ENCODE results near the gene CLIC4.
"Not testable (repeated sequence)": the region's sequence is repeated elsewhere in the genome, so short reads cannot be mapped to it uniquely, and the experiment has no call there.

Gene CLIC4

GRCh38 chr1:24748191-24749121 is 3.2 kb downstream of the CLIC4 start:
- DNase-seq = no peak

- no peak for DNase-seq
These were observed 4.0 kb downstream of the CLIC4 start for GRCh38 chr1:24749252-24749651.

- no peak for DNase-seq
These were observed 4.6 kb downstream of the CLIC4 start for GRCh38 chr1:24749886-24750285.

- DNase-seq = no peak
These were observed 6.6 kb downstream of the CLIC4 start for GRCh38 chr1:24751833-24752232.

GRCh38 chr1:24752305-24752704 is 7.1 kb downstream of the CLIC4 start:
- DNase-seq = no peak

GRCh38 chr1:24754229-24754628 is 9.0 kb downstream of the CLIC4 start:
- DNase-seq = no peak

- DNase-seq = not testable (repeated sequence)
These were observed 10.1 kb downstream of the CLIC4 start for GRCh38 chr1:24755323-24755722.

GRCh38 chr1:24756395-24756794 is 11.1 kb downstream of the CLIC4 start:
- no peak for DNase-seq

GRCh38 chr1:24759492-24759891 is 14.2 kb downstream of the CLIC4 start:
- no peak for DNase-seq

- no peak for DNase-seq
These were observed 16.3 kb downstream of the CLIC4 start for GRCh38 chr1:24761582-24761981.

- no peak for DNase-seq
These were observed 17.0 kb downstream of the CLIC4 start for GRCh38 chr1:24762133-24762676.

- peak; percentile 60 for DNase-seq
These were observed 18.4 kb downstream of the CLIC4 start for GRCh38 chr1:24763671-24764070.

- no peak for DNase-seq
These were observed 19.2 kb downstream of the CLIC4 start for GRCh38 chr1:24764439-24764838.

GRCh38 chr1:24764848-24765247 is 19.6 kb downstream of the CLIC4 start:
- DNase-seq = peak; percentile 47

GRCh38 chr1:24765308-24765988 is 20.2 kb downstream of the CLIC4 start:
- peak; percentile 49 for DNase-seq

GRCh38 chr1:24767351-24767750 is 22.1 kb downstream of the CLIC4 start:
- no peak for DNase-seq

- DNase-seq = no peak
These were observed 23.8 kb downstream of the CLIC4 start for GRCh38 chr1:24768873-24769605.

GRCh38 chr1:24769656-24770651 is 24.7 kb downstream of the CLIC4 start:
- no peak for DNase-seq

- no peak for DNase-seq
These were observed 25.6 kb downstream of the CLIC4 start for GRCh38 chr1:24770881-24771280.

GRCh38 chr1:24771574-24771973 is 26.3 kb downstream of the CLIC4 start:
- no peak for DNase-seq

- DNase-seq = no peak
These were observed 28.4 kb downstream of the CLIC4 start for GRCh38 chr1:24773618-24774017.

GRCh38 chr1:24775348-24775747 is 30.1 kb downstream of the CLIC4 start:
- DNase-seq = no peak

All from NCI-H2227 treated with DMSO at 0.1 percent for 48 hours (cell line).